IMR-90 (cell line): ENCODE measurements around the gene MET. TPM values are rescaled to one million over a fixed set of nuclear protein-coding genes. Genes with fewer than 3 reads are reported as not detected.

Experiments used
- ATAC-seq: fragments of 200-7000 bp; cut with Tn5 transposase; 2 replicates; pipeline ENCODE4 v1.9.1; 2020; ENCODE audit warnings: low read depth, mild to moderate bottlenecking, moderate library complexity
- BruUV-seq: library from RNA; stranded (reverse); fragments of 400-500 nt; replicated peaks from 2 replicates; lab custom pipeline; 2021; lab: Mats Ljungman, UMichigan
- CTCF ChIA-PET: fragments of 300-600 bp; formaldehyde crosslinking; extraction: SDS; loops from one replicate; lab custom pipeline; 2021; ENCODE audit warnings: antibody characterized with exemption; lab: Yijun Ruan, JAX
- POLR2A ChIA-PET: fragments of 300-600 bp; sonication (Branson Sonifier 250); formaldehyde crosslinking; loops from one replicate; lab custom pipeline; 2022; ENCODE audit warnings: antibody characterized with exemption; ENCODE audit not compliant: unreplicated experiment; lab: Charles Lee
- DNase-seq: peaks from one replicate; pipeline ENCODE4 v3.0.0; 2013
- H2AFZ ChIP-seq: replicated peaks from 2 replicates; pipeline ENCODE3; 2013; ENCODE audit warnings: low read length, mild to moderate bottlenecking; ENCODE audit not compliant: poor library complexity
- H2AK5ac ChIP-seq: 2 replicates; pipeline ENCODE4 v1.6.1; 2013; ENCODE audit warnings: low read depth, low read length, inconsistent platforms
- H2AK9ac ChIP-seq: replicated peaks from 2 replicates; pipeline ENCODE3; 2013; ENCODE audit warnings: mild to moderate bottlenecking, low read depth, low read length, moderate library complexity; ENCODE audit not compliant: poor library complexity
- H2BK120ac ChIP-seq: 2 replicates; pipeline ENCODE4 v1.6.1; 2013; ENCODE audit warnings: low read depth, low read length, inconsistent platforms
- H2BK15ac ChIP-seq: 3 replicates; pipeline ENCODE4 v1.6.1; 2013; ENCODE audit warnings: low read depth, low read length, inconsistent platforms
- H2BK20ac ChIP-seq: 2 replicates; pipeline ENCODE4 v1.6.1; 2013; ENCODE audit warnings: low read depth, mild to moderate bottlenecking, inconsistent platforms, low read length, moderate library complexity
- H2BK5ac ChIP-seq: 2 replicates; pipeline ENCODE4 v1.6.1; 2013; ENCODE audit warnings: mild to moderate bottlenecking, low read depth, low read length, inconsistent platforms; ENCODE audit not compliant: poor library complexity, severe bottlenecking
- H3K14ac ChIP-seq: replicated peaks from 2 replicates; pipeline ENCODE4 v1.6.1; 2013; ENCODE audit warnings: low read depth, low read length, inconsistent platforms
- H3K18ac ChIP-seq: 2 replicates; pipeline ENCODE4 v1.6.1; 2013; ENCODE audit warnings: low read depth, low read length, control low read depth
- H3K23ac ChIP-seq: 2 replicates; pipeline ENCODE4 v1.6.1; 2013; ENCODE audit warnings: low read depth, low read length, inconsistent platforms
- H3K27ac ChIP-seq: 2 replicates; pipeline ENCODE4 v1.5.1; 2013; ENCODE audit warnings: mild to moderate bottlenecking, control low read depth, low read length; ENCODE audit not compliant: insufficient read depth
- H3K27me3 ChIP-seq: 2 replicates; pipeline ENCODE4 v1.6.1; 2013; ENCODE audit warnings: low read length; ENCODE audit not compliant: control insufficient read depth, insufficient read depth
- H3K36me3 ChIP-seq: 2 replicates; pipeline ENCODE4 v1.6.1; 2013; ENCODE audit warnings: low read length, mixed read lengths; ENCODE audit not compliant: control insufficient read depth, insufficient read depth
- H3K4ac ChIP-seq: 2 replicates; pipeline ENCODE4 v1.6.1; 2013; ENCODE audit warnings: low read depth, low read length, inconsistent platforms
- H3K4me1 ChIP-seq: 2 replicates; pipeline ENCODE4 v1.6.1; 2013; ENCODE audit warnings: low read length, mixed read lengths; ENCODE audit not compliant: control insufficient read depth, insufficient read depth
- H3K4me2 ChIP-seq: 2 replicates; pipeline ENCODE4 v1.6.1; 2013; ENCODE audit warnings: low read depth, mild to moderate bottlenecking, control low read depth, low read length, moderate library complexity
- H3K4me3 ChIP-seq: 2 replicates; pipeline ENCODE4 v1.5.1; 2013; ENCODE audit warnings: low read depth, mild to moderate bottlenecking, control low read depth, low read length, moderate library complexity; ENCODE audit not compliant: insufficient read depth
- H3K56ac ChIP-seq: 2 replicates; pipeline ENCODE4 v1.6.1; 2013; ENCODE audit warnings: low read length, inconsistent platforms; ENCODE audit not compliant: insufficient read depth; ENCODE audit errors: extremely low read depth
- H3K79me1 ChIP-seq, 2 experiments: 2 replicates each; pipeline ENCODE4 v1.6.1; 2013; ENCODE audit warnings: low read length in 2 of 2, inconsistent platforms in 1 of 2, low read depth in 1 of 2
- H3K9ac ChIP-seq: 2 replicates; pipeline ENCODE4 v1.6.1; 2013; ENCODE audit warnings: low read depth, low read length, control low read depth
- H3K9me1 ChIP-seq: 2 replicates; pipeline ENCODE4 v1.6.1; 2013; ENCODE audit warnings: low read length, inconsistent platforms; ENCODE audit not compliant: insufficient read depth
- H3K9me3 ChIP-seq: 2 replicates; pipeline ENCODE4 v1.6.1; 2013; ENCODE audit warnings: low read length; ENCODE audit not compliant: control insufficient read depth, insufficient read depth
- H4K20me1 ChIP-seq: 2 replicates; pipeline ENCODE4 v1.6.1; 2013; ENCODE audit warnings: low read length, inconsistent platforms; ENCODE audit not compliant: insufficient read depth
- H4K5ac ChIP-seq: 2 replicates; pipeline ENCODE4 v1.6.1; 2013; ENCODE audit warnings: mild to moderate bottlenecking, low read depth, low read length, control low read depth
- H4K8ac ChIP-seq, 2 experiments: 2 replicates each; pipeline ENCODE4 v1.6.1; 2013; ENCODE audit warnings: low read depth in 2 of 2, low read length in 2 of 2, control low read depth in 1 of 2, inconsistent platforms in 1 of 2
- H4K91ac ChIP-seq: 2 replicates; pipeline ENCODE4 v1.6.1; 2013; ENCODE audit warnings: low read depth, low read length, inconsistent platforms; ENCODE audit not compliant: insufficient read depth
- CEBPB ChIP-seq: IDR thresholded peaks from 2 replicates; pipeline ENCODE4 v1.6.1; 2012; ENCODE audit warnings: low read depth, low read length, improper control_type of control experiment
- CHD1 ChIP-seq: IDR thresholded peaks from 2 replicates; pipeline ENCODE4 v1.6.1; 2012; ENCODE audit warnings: low read depth, low read length, improper control_type of control experiment
- ELK1 ChIP-seq: fragments of 150-350 bp; IDR thresholded peaks from 2 replicates; pipeline ENCODE4 v1.6.1; 2016; ENCODE audit warnings: low read depth, mild to moderate bottlenecking, low read length, moderate library complexity, borderline replicate concordance
- FOS ChIP-seq: fragments of 150-350 bp; IDR thresholded peaks from 2 replicates; pipeline ENCODE4 v1.6.1; 2016; ENCODE audit warnings: low read depth, low read length
- MAZ ChIP-seq: IDR thresholded peaks from 2 replicates; pipeline ENCODE4 v1.6.1; 2012; ENCODE audit warnings: low read depth, mild to moderate bottlenecking, low read length, improper control_type of control experiment, moderate library complexity, borderline replicate concordance
- MXI1 ChIP-seq: IDR thresholded peaks from 2 replicates; pipeline ENCODE4 v1.6.1; 2012; ENCODE audit warnings: low read depth, mild to moderate bottlenecking, low read length, moderate library complexity, borderline replicate concordance
- NFE2L2 ChIP-seq: fragments of 150-350 bp; IDR thresholded peaks from 2 replicates; pipeline ENCODE4 v1.6.1; 2016; ENCODE audit warnings: low read depth, mild to moderate bottlenecking, low read length
- POLR2A ChIP-seq: IDR thresholded peaks from 2 replicates; pipeline ENCODE4 v1.6.1; 2012; ENCODE audit warnings: mild to moderate bottlenecking, low read depth, low read length
- RAD21 ChIP-seq: IDR thresholded peaks from 2 replicates; pipeline ENCODE4 v1.6.1; 2012; ENCODE audit warnings: low read length, improper control_type of control experiment
- RCOR1 ChIP-seq: IDR thresholded peaks from 2 replicates; pipeline ENCODE4 v1.6.1; 2012; ENCODE audit warnings: mild to moderate bottlenecking, low read length, improper control_type of control experiment; ENCODE audit not compliant: insufficient replicate concordance
- RFX5 ChIP-seq: IDR thresholded peaks from 2 replicates; pipeline ENCODE4 v1.8.0; 2012; ENCODE audit warnings: low read depth, mild to moderate bottlenecking, low read length, moderate library complexity
- USF2 ChIP-seq: fragments of 150-350 bp; IDR thresholded peaks from 2 replicates; pipeline ENCODE4 v1.6.1; 2017; ENCODE audit warnings: mild to moderate bottlenecking, antibody characterized with exemption, low read length, low read depth
- WGBS, 2 experiments: methylation state at CpG; one replicate each; pipeline versions ENCODE4 v1.1.5 to v1.1.7; 2013; ENCODE audit warnings: missing lambda C conversion rate in 2 of 2; ENCODE audit not compliant: insufficient read length in 1 of 2; ENCODE audit errors: extremely low coverage in 2 of 2; 5-methylcytosine and 5-hydroxymethylcytosine counted together
- dilution Hi-C: fragments of 300-500 bp; cut with HindIII; formaldehyde crosslinking; loops from one replicate; pipeline ENCODE4 v1.14.3; 2018; ENCODE audit warnings: low sequenced_read_pairs; ENCODE audit not compliant: unreplicated experiment
- in situ Hi-C: fragments of 300-500 bp; cut with MboI; formaldehyde crosslinking; loops from 3 replicates; pipeline ENCODE4 v1.14.3; 2019; ENCODE audit warnings: low sequenced_read_pairs, inconsistent platforms, mixed read lengths
- intact Hi-C: fragments of 100-400 bp; cut with micrococcal nuclease; formaldehyde crosslinking; loops from 2 replicates; pipeline ENCODE4 v1.10.0; 2022
- polyA plus RNA-seq, 3 experiments: library from polyadenylated mRNA; depleted of rRNA; stranded (reverse); fragments of >200 nt; gene quantifications; 2 replicates each; pipeline ENCODE4 v1.2.3, GENCODE V29; 2012; ENCODE audit warnings: low replicate concordance in 1 of 3
- total RNA-seq: library from RNA; depleted of rRNA; stranded (reverse); fragments of >200 nt; gene quantifications from 2 replicates; pipeline ENCODE4 v1.2.3, GENCODE V29; 2012
- TF ChIP-seq, protein P1 (sequence below): conservative IDR thresholded peaks from 2 replicates; pipeline ENCODE4 v1.5.1; 2012; ENCODE audit warnings: mild to moderate bottlenecking, low read depth, low read length, improper control_type of control experiment

Gene MET
- total and polyA plus RNA-seq, 2 of the 4 experiments (the other 2 are of a cell fraction), result 15.0 to 84.6 TPM

DNA sequence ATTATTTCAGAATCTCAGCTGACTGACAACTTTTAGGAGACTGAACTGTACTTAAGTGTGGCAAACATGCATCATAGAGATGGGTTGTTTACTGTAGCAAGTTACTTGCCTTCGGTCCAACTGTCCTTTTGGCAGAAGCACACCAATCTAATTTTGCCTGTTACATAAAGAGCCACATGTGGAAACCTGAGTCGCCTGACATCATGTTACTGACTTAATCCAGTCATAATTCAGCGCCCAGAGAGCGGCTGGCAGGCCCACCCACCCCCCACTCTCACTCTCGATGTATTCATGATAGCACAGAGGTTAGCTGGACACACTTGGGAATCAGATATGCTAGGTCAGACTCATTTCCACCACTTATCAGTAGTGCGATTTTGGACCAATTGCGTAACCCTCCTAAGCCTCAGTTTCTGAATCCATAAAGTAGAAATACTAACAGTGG lies 133.1 kb downstream of the MET start:
- H3K9me1 ChIP-seq, result peaks cover 10% of the 10 kb centered on the region
- no peak overlapping the region for H3K27ac ChIP-seq
- peak overlapping the region; percentile 20 for H2AK9ac ChIP-seq
- peak overlapping the region; percentile 18; the same call in 1 of the 2 replicates for H2BK120ac ChIP-seq
- in situ Hi-C loops (no loop called here), intact Hi-C loops (loop anchor here (5.0 kb wide), 3 partner anchors 278 to 668 kb away; partner anchors contain the start of gene CAV1), dilution Hi-C loops (no loop called here)
- no TSS peak for BruUV-seq
- H3K14ac ChIP-seq, result peak overlapping the region; percentile 34; the same call in 1 of the 2 replicates
- DNase-seq (peak; percentile 76), ATAC-seq (no peak)
- peak overlapping the region; percentile 15; the same call in 1 of the 2 replicates for H4K5ac ChIP-seq
- 0 out of 2 replicates have a peak overlapping the region, but pooled peaks have one; percentile 6 for H3K23ac ChIP-seq
- H2AK5ac ChIP-seq, result 0 out of 2 replicates have a peak overlapping the region, but pooled peaks have one; percentile 2
- H3K36me3 ChIP-seq, result no peaks in the 10 kb centered on the region
- H4K20me1 ChIP-seq, result no peaks in the 10 kb centered on the region
- TF ChIP-seq, protein P1, sequence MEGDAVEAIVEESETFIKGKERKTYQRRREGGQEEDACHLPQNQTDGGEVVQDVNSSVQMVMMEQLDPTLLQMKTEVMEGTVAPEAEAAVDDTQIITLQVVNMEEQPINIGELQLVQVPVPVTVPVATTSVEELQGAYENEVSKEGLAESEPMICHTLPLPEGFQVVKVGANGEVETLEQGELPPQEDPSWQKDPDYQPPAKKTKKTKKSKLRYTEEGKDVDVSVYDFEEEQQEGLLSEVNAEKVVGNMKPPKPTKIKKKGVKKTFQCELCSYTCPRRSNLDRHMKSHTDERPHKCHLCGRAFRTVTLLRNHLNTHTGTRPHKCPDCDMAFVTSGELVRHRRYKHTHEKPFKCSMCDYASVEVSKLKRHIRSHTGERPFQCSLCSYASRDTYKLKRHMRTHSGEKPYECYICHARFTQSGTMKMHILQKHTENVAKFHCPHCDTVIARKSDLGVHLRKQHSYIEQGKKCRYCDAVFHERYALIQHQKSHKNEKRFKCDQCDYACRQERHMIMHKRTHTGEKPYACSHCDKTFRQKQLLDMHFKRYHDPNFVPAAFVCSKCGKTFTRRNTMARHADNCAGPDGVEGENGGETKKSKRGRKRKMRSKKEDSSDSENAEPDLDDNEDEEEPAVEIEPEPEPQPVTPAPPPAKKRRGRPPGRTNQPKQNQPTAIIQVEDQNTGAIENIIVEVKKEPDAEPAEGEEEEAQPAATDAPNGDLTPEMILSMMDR, result no peak
- TF ChIP-seq USF2, result peak; percentile 18; the same call in 1 of the 2 replicates
- no peak for TF ChIP-seq RAD21
- no peak for TF ChIP-seq NFE2L2
- no peak for TF ChIP-seq ELK1
- TF ChIP-seq RFX5, result no peak
- TF ChIP-seq MXI1, result no peak
- TF ChIP-seq CHD1, result no peak
- TF ChIP-seq RCOR1, result no peak
- peak; percentile 95 for TF ChIP-seq CEBPB
- TF ChIP-seq POLR2A, result no peak
- no peak for TF ChIP-seq MAZ
- no peak for TF ChIP-seq FOS
- peak overlapping the region; percentile 38; the same call in 1 of the 2 replicates for H3K4me2 ChIP-seq
- H3K56ac ChIP-seq, result no peak overlapping the region
- WGBS, 2 experiments, result 14% methylated on average over 2 of the region's 7 CpGs; no CpG with 5 or more reads in 1 of the 2 experiments
- no peaks in the 10 kb centered on the region for H3K9me3 ChIP-seq
- CTCF ChIA-PET, result no interaction called here
- H3K4me3 ChIP-seq, result no peak overlapping the region
- peaks cover 17% of the 10 kb centered on the region for H3K4me1 ChIP-seq
- H3K9ac ChIP-seq, result no peak overlapping the region
- peak overlapping the region; percentile 18 for H3K4ac ChIP-seq
- H2AFZ ChIP-seq, result peak overlapping the region; percentile 82
- H2BK20ac ChIP-seq, result peak overlapping the region; percentile 27; the same call in 1 of the 2 replicates
- no peaks in the 10 kb centered on the region for H3K27me3 ChIP-seq
- H3K18ac ChIP-seq, result peak overlapping the region; percentile 7; the same call in 1 of the 2 replicates
- no peak overlapping the region for H2BK5ac ChIP-seq
- H3K79me1 ChIP-seq, result no peaks in the 10 kb centered on the region
- 0 out of 4 replicates have a peak overlapping the region, but pooled peaks of 1 of the 2 experiments have one; percentile 37 for H4K8ac ChIP-seq
- 0 out of 3 replicates have a peak overlapping the region, but pooled peaks have one; percentile 72 for H2BK15ac ChIP-seq
- peak overlapping the region; percentile 16; the same call in 1 of the 2 replicates for H4K91ac ChIP-seq
- POLR2A ChIA-PET, result no interaction called here
